Fibroblast of the conjunctiva (primary cell): ENCODE data around the gene ANKRD36C.
"Not testable (repeated sequence)": the region's sequence is repeated elsewhere in the genome, so short reads cannot be mapped to it uniquely, and the experiment has no call there.

Experiments
- DNase-seq: peaks from one replicate; pipeline ENCODE4 v3.0.0-alpha.2; 2010; ENCODE audit warnings: low read depth

ANKRD36C gene

DNA sequence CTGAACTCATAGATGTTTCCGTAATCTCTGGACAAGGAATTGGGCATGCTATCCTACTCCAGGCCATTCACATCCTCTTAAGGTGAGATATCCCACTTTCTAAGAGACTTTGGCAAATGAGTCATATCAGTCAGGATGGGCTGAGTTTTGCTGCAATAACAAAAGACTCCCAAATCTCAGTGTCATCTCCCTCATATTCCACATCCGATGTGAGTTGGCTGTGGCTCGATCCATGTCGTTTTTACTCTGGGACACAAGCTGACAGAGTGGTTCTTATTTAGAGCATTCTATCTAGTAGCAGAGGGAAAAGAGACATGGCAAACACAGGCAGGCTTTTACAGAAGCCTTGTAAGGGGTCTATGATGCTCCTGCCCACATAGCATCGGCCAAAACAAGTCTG, 14.6 kb upstream of the ANKRD36C start:
- DNase-seq, result not testable (repeated sequence)

- DNase-seq, result not testable (repeated sequence)
Observed at GRCh38 chr2:95992520-95993272, 1.1 kb upstream of the ANKRD36C start.

GRCh38 chr2:95992102-95992501, 478 bp upstream of the ANKRD36C start:
- not testable (repeated sequence) for DNase-seq

- not testable (repeated sequence) for DNase-seq
Observed at GRCh38 chr2:95990884-95991283, 740 bp downstream of the ANKRD36C start.

DNA sequence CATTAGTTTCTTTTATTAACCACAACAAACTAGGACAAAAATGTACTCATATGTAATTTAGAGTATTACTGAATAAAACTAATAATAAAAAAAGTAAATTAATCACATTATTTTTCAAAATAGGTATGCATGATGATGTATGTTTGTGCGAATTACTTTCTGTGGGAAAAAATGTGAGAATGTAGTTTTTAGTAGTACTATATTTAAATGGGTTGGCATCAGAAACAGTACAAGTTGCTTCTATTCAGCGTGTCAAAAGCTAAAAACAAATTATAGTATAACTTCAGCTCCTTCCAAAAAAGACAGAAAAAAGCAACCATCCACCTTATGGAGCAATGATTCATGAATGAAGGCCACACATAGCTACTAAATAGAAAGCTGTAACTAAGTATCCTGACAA, 40.0 kb downstream of the ANKRD36C start:
- DNase-seq, result not testable (repeated sequence)

GRCh38 chr2:95948039-95948438, 43.6 kb downstream of the ANKRD36C start:
- DNase-seq, result not testable (repeated sequence)

DNA sequence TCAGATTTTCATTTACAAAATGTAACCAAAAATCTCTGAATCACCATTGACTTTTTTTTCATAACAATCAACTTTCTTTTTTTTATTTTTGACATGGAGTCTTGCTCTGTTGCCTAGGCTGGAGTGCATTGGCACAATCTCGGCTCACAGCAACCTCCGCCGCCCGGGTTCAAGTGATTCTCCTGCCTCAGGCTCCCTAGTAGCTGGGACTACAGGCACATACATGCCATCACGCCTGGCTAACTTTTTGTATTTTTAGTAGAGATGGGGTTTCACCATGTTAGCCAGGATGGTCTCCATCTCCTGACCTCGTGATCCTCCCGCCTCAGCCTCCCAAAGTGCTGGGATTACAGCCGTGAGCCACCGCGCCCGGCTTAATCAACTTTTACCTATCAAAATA, 51.7 kb downstream of the ANKRD36C start:
- not testable (repeated sequence) for DNase-seq

GRCh38 chr2:95930740-95931139, 60.9 kb downstream of the ANKRD36C start:
- not testable (repeated sequence) for DNase-seq

DNA sequence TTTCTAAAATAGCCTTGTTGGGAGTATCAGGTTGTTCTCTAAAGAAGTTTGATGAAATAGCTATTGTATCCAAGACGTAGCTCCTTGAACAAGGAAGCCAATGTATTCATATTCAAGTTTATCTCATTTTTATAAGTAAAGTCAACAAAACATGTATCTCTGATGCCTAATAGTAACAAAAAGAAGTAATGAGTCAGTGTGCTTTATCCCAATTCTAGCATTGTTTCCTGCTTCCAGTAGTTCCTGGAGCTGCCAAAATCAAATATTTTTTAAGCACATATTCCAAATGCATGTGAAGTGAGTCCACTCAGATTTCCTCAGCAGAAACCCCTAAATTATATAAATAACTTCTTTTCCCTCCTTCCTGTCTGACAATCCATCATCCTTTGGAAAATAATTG, 74.6 kb downstream of the ANKRD36C start:
- not testable (repeated sequence) for DNase-seq

DNA sequence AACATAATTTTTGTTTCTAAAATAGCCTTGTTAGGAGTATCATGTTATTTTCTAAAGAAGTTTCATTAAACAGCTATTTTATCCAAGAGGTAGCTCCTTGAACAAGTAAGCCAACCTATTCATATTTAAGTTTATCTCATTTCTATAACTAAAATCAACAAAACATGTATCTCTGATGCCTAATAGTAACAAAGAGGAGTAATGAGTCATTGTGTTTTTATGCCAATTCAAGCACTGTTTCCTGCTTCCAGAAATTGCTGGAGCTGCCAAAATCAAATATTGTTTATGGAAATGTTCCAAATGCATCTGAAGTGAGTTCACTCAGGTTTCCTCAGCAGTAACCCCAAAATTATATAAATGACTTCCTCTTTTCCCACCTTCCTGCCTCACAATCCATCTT, 76.5 kb downstream of the ANKRD36C start:
- not testable (repeated sequence) for DNase-seq

DNA sequence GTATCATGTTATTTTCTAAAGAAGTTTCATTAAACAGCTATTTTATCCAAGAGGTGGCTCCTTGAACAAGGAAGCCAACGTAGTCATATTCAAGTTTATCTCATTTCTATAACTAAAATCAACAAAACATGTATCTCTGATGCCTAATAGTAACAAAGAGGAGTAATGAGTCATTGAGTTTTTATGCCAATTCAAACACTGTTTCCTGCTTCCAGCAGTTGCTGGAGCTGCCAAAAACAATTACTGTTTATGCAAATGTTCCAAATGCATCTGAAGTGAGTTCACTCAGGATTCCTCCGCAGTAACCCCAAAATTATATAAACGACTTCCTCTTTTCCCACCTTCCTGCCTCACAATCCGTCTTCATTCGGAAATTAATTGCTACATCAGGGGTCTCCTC, 80.2 kb downstream of the ANKRD36C start:
- DNase-seq, result peak; percentile 57

DNA sequence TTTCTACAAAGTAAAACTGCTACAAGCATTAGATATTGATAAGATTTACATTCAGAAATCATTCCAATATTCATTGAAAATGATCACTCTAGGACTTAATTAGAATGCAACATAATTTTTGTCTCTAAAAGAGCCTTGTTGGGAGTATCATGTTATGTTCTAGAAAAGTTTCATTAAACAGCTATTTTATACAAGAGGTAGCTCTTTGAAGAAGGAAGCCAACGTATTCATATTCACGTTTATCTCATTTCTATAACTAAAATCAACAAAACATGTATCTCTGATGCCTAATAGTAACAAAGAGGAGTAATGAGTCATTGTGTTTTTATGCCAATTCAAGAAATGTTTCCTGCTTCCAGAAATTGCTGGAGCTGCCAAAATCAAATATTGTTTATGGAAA, 97.2 kb downstream of the ANKRD36C start:
- DNase-seq, result not testable (repeated sequence)

DNA sequence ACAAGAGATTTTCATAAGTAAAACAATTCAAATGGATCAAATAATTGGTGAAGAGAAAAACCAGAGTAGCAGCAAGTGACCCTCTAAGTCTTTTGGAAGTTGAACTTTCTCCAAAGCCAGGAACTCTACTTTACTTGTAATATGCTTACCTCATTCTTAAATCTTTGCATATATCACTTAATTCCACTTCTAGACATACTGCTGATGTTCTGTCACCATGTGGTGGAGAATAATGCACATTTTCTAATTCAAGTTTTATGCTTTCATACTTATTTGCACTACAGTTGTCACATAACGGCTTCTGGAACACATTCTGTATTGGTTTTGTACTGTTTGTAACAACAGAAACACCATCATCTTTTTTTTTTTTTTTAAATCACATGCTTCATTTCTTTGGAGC, 123.7 kb downstream of the ANKRD36C start:
- not testable (repeated sequence) for DNase-seq

- not testable (repeated sequence) for DNase-seq
Observed at GRCh38 chr2:95867047-95867677, 124.5 kb downstream of the ANKRD36C start.

GRCh38 chr2:95862121-95862520, 129.5 kb downstream of the ANKRD36C start:
- DNase-seq, result not testable (repeated sequence)

- DNase-seq, result no peak
Observed at GRCh38 chr2:95836151-95836550, 155.5 kb downstream of the ANKRD36C start.

- DNase-seq, result not testable (repeated sequence)
Observed at GRCh38 chr2:95834077-95835013, 157.3 kb downstream of the ANKRD36C start.

DNA sequence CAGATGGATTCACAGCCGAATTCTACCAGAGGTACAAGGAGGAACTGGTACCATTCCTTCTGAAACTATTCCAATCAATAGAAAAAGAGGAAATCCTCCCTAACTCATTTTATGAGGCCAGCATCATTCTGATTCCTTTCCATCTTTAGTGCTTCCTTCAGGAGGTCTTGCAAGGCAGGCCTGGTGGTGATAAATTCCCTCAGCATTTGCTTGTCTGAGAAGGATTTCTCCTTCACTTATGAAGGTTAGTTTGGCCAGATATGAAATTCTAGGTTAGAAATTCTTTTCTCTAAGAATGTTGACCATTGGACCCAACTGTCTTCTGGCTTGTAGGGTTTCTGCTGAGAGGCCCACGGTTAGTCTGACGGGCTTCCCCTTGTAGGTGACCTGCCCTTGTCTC, 167.4 kb downstream of the ANKRD36C start:
- DNase-seq, result not testable (repeated sequence)

DNA sequence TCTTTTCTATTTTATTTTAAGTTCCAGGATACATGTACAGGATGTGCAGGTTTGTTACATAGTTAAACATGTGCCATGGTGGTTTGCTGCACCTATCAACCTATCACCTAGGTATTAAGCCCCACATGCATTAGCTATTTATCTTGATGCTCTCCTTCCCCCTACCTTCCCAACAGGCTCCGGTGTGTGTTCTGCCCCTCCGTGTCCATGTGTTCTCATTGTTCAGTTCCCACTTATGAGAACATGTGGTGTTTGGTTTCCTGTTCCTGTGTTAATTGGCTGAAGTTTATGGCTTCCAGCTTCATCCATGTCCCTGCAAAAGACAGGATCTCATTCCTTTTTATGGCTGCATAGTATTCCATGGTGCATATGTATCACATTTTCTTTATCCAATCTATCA, 174.1 kb downstream of the ANKRD36C start:
- DNase-seq, result not testable (repeated sequence)

- DNase-seq, result not testable (repeated sequence)
Observed at GRCh38 chr2:95813311-95813710, 178.3 kb downstream of the ANKRD36C start.

- no peak for DNase-seq
Observed at GRCh38 chr2:95799892-95800291, 191.7 kb downstream of the ANKRD36C start.

DNA sequence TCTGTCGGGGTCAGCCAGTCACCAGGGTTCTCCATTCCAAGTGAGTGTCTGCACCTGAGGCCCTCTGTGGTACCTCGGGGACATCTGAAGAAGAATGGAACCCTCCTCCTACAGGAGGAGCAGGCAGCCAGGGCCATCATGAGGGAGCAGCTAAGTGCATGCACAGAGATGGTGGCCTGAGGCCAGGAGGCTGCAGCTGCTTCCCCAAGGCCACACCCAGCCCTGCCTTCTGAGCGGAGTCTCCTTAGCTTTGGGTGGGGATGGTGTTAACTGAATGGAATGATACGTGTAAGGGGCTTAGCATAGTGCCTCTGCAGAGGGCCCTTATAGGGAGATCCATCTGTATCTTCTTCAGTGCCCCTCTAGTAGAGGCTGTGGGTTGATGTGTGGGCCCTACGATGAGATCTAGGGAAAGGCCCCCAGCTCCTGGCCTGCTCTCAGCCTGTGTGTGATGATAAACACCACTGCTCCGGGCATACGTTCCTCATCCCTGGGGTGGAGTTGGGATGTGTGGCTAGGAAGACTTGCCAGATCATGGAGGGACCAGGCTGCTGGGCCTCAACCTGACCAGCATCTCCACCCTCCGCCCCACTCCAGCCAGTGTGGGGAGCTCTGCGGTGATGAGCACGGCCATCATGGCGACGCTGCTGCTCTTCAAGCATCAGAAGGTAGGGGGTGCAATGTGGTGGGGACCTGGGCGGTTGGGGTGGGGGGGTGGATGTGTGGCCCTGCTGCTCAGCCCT, 192.3 kb downstream of the ANKRD36C start:
- not testable (repeated sequence) for DNase-seq
